ENCODE measurements around the gene SAMD1. TPM values are rescaled to one million over a fixed set of nuclear protein-coding genes. Genes with fewer than 3 reads are reported as not detected.

The SAMD1 gene
- total and polyA plus RNA-seq, 9 of the 15 experiments (the other 6 are each of a cell fraction or from before 2014, with no cell fraction given): 2.9 to 96.0 (median 43.5) TPM

DNA sequence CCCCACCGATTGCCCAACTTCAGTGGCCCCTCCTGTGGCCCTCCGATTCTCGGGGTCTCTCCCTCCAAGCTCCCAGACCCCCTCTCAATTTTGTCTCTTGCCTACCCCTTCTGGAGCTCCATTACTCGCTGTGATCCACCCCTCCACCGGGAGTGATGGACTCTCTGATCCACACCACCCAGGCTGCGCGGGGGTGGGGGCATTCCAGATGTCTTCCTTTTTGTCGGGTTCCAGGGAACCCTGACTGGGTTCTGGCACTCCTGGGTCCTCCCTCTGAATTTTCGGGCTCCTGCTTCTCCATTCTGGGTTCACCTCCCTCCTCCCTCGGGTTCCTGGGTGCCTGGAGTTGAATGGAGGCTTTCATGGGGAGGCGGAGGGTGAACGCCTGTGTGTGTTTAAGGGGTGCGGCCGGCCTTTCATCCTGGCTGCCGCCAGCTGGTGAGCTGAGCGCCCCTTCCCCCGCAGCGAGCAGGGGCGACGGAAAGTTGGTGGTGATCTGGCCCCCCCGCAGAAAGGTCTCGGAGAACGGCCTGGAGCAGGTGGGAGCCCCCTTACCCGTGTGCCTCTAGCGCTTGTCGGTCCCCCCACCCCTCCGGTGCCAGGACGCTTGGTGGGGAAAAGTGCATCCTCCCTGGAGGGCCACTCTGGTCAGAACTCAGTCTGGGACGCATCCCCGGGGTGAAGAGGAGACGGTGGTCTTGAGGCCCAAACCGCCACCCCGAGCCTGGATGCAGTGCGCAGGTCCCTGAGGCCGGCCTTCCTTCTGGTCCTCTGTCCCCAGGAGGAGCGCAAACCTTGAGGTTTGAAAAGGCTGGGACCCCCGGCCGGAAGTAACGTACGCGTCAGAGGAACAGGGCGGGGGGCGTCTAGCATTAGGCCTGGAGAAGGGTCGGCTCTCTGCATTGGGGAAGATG, 16.4 kb downstream of the SAMD1 start (continued):
- no peak for TF ChIP-seq PHF20 (IDR thresholded peaks at IDR 0.05; ENCODE audit: partially characterized antibody)
- TF ChIP-seq BRF1 (IDR thresholded peaks at IDR 0.05; ENCODE audit: borderline replicate concordance, extremely low read depth, insufficient read length): no peak
- TF ChIP-seq, protein P1, sequence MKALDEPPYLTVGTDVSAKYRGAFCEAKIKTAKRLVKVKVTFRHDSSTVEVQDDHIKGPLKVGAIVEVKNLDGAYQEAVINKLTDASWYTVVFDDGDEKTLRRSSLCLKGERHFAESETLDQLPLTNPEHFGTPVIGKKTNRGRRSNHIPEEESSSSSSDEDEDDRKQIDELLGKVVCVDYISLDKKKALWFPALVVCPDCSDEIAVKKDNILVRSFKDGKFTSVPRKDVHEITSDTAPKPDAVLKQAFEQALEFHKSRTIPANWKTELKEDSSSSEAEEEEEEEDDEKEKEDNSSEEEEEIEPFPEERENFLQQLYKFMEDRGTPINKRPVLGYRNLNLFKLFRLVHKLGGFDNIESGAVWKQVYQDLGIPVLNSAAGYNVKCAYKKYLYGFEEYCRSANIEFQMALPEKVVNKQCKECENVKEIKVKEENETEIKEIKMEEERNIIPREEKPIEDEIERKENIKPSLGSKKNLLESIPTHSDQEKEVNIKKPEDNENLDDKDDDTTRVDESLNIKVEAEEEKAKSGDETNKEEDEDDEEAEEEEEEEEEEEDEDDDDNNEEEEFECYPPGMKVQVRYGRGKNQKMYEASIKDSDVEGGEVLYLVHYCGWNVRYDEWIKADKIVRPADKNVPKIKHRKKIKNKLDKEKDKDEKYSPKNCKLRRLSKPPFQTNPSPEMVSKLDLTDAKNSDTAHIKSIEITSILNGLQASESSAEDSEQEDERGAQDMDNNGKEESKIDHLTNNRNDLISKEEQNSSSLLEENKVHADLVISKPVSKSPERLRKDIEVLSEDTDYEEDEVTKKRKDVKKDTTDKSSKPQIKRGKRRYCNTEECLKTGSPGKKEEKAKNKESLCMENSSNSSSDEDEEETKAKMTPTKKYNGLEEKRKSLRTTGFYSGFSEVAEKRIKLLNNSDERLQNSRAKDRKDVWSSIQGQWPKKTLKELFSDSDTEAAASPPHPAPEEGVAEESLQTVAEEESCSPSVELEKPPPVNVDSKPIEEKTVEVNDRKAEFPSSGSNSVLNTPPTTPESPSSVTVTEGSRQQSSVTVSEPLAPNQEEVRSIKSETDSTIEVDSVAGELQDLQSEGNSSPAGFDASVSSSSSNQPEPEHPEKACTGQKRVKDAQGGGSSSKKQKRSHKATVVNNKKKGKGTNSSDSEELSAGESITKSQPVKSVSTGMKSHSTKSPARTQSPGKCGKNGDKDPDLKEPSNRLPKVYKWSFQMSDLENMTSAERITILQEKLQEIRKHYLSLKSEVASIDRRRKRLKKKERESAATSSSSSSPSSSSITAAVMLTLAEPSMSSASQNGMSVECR (CRISPR knock-in tag; IDR thresholded peaks at IDR 0.05): peak; percentile 1; the same call in 1 of the 2 replicates
- TF ChIP-seq ZC3H11A (IDR thresholded peaks at IDR 0.05; ENCODE audit: low read depth, low read length): no peak
- no peak for TF ChIP-seq ZNF197 (CRISPR knock-in tag; IDR thresholded peaks at IDR 0.05; ENCODE audit: low read depth)
- TF ChIP-seq SMARCE1 (IDR thresholded peaks at IDR 0.05): no peak
- TF ChIP-seq RUNX1 (IDR thresholded peaks at IDR 0.05; ENCODE audit: low read depth): no peak
- no peak for TF ChIP-seq SMAD4 (CRISPR knock-in tag; conservative IDR thresholded peaks at IDR 0.05)
- no peak for TF ChIP-seq ZNF217 (CRISPR knock-in tag; IDR thresholded peaks at IDR 0.05)
- TF ChIP-seq ERF (CRISPR knock-in tag; IDR thresholded peaks at IDR 0.05): no peak
- TF ChIP-seq ZBTB1 (CRISPR knock-in tag; IDR thresholded peaks at IDR 0.05; ENCODE audit: borderline replicate concordance, low read depth): no peak
- TF ChIP-seq MNT (conservative IDR thresholded peaks at IDR 0.05): 0 out of 4 replicates have a peak, but pooled peaks of 1 of the 2 experiments have one; percentile 29
- TF ChIP-seq JUN (IDR thresholded peaks at IDR 0.05; ENCODE audit: borderline replicate concordance, low read depth, low read length): no peak
- no peak for TF ChIP-seq JUN (CRISPR knock-in tag; IDR thresholded peaks at IDR 0.05; ENCODE audit: borderline replicate concordance)
- TF ChIP-seq SAFB2 (IDR thresholded peaks at IDR 0.05; ENCODE audit: borderline replicate concordance, low read depth, low read length, severe bottlenecking): no peak
- 0 out of 2 replicates have a peak, but pooled peaks have one; percentile 36 for TF ChIP-seq ETV1 (tag; conservative IDR thresholded peaks at IDR 0.05; ENCODE audit: low read depth)
- TF ChIP-seq RAD51 (IDR thresholded peaks at IDR 0.05; ENCODE audit: borderline replicate concordance, low read depth): no peak
- TF ChIP-seq ZSCAN29 (IDR thresholded peaks at IDR 0.05): no peak
- TF ChIP-seq, protein P2, sequence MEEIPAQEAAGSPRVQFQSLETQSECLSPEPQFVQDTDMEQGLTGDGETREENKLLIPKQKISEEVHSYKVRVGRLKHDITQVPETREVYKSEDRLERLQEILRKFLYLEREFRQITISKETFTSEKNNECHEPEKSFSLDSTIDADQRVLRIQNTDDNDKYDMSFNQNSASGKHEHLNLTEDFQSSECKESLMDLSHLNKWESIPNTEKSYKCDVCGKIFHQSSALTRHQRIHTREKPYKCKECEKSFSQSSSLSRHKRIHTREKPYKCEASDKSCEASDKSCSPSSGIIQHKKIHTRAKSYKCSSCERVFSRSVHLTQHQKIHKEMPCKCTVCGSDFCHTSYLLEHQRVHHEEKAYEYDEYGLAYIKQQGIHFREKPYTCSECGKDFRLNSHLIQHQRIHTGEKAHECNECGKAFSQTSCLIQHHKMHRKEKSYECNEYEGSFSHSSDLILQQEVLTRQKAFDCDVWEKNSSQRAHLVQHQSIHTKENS (CRISPR knock-in tag; IDR thresholded peaks at IDR 0.05): no peak
- TF ChIP-seq XRCC4 (IDR thresholded peaks at IDR 0.05; ENCODE audit: extremely low read depth, insufficient read depth, insufficient read length): no peak
- TF ChIP-seq ESRRB (CRISPR knock-in tag; IDR thresholded peaks at IDR 0.05; ENCODE audit: borderline replicate concordance): no peak
